Loucy (cell line): Measurements from ENCODE around the gene MAPT.

Source experiments
- EZH2phosphoT487 ChIP-seq: fragments of 200-600 bp; IDR thresholded peaks from 2 replicates; pipeline ENCODE4 v1.6.1; 2018; ENCODE audit warnings: antibody characterized with exemption, mild to moderate bottlenecking, moderate library complexity, borderline replicate concordance
- TF ChIP-seq, protein P1 (sequence below): fragments of 200-600 bp; sonication (generic); conservative IDR thresholded peaks from 2 replicates; pipeline ENCODE4 v1.5.1; 2014; ENCODE audit warnings: mild to moderate bottlenecking, antibody characterized with exemption, low read length

GRCh38 chr17:45941395-45941794, 47.0 kb downstream of the MAPT start:
- TF ChIP-seq, protein P1, sequence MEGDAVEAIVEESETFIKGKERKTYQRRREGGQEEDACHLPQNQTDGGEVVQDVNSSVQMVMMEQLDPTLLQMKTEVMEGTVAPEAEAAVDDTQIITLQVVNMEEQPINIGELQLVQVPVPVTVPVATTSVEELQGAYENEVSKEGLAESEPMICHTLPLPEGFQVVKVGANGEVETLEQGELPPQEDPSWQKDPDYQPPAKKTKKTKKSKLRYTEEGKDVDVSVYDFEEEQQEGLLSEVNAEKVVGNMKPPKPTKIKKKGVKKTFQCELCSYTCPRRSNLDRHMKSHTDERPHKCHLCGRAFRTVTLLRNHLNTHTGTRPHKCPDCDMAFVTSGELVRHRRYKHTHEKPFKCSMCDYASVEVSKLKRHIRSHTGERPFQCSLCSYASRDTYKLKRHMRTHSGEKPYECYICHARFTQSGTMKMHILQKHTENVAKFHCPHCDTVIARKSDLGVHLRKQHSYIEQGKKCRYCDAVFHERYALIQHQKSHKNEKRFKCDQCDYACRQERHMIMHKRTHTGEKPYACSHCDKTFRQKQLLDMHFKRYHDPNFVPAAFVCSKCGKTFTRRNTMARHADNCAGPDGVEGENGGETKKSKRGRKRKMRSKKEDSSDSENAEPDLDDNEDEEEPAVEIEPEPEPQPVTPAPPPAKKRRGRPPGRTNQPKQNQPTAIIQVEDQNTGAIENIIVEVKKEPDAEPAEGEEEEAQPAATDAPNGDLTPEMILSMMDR: no peak
- no peak for TF ChIP-seq EZH2phosphoT487
